SU-DHL-6 (cell line): ENCODE data around the gene SPOCK3.

ENCODE experiments used
- H2AFZ ChIP-seq: fragments of 200-600 bp; sonication (generic); 2 replicates; pipeline ENCODE4 v1.6.1; 2014; ENCODE audit warnings: low read depth, mild to moderate bottlenecking, moderate library complexity, mixed read lengths, antibody characterized with exemption, low read length; ENCODE audit not compliant: severe bottlenecking
- H3F3A ChIP-seq: fragments of 200-600 bp; shearing (Covaris generic); 2 replicates; pipeline ENCODE4 v1.6.0; 2016; ENCODE audit warnings: antibody characterized with exemption, mild to moderate bottlenecking; ENCODE audit not compliant: insufficient read depth
- H3K27ac ChIP-seq: fragments of 200-600 bp; sonication (generic); 2 replicates; pipeline ENCODE4 v1.5.1; 2016; ENCODE audit warnings: low read depth, mild to moderate bottlenecking, low read length, moderate library complexity, mixed read lengths
- H3K27me3 ChIP-seq: fragments of 200-600 bp; sonication (generic), shearing (Covaris generic); 2 replicates; pipeline ENCODE4 v1.6.0; 2014; ENCODE audit warnings: mild to moderate bottlenecking, low read length
- H3K36me3 ChIP-seq: fragments of 200-600 bp; sonication (generic); 2 replicates; pipeline ENCODE4 v1.6.1; 2014; ENCODE audit warnings: mild to moderate bottlenecking, low read length, mixed read lengths
- H3K4me2 ChIP-seq: fragments of 300-600, 200-600 bp; shearing (Covaris generic), sonication (generic); 2 replicates; pipeline ENCODE4 v1.6.0; 2014; ENCODE audit warnings: low read length, low read depth, mild to moderate bottlenecking; ENCODE audit not compliant: poor library complexity, severe bottlenecking
- H3K4me3 ChIP-seq: fragments of 200-600 bp; sonication (generic); 2 replicates; pipeline ENCODE4 v1.5.1; 2014; ENCODE audit warnings: antibody characterized with exemption, low read length, mild to moderate bottlenecking, mixed read lengths; ENCODE audit not compliant: insufficient read depth, poor library complexity, severe bottlenecking
- H3K79me2 ChIP-seq: fragments of 200-600 bp; sonication (generic); 2 replicates; pipeline ENCODE4 v1.6.1; 2014; ENCODE audit warnings: mild to moderate bottlenecking, low read length, moderate library complexity; ENCODE audit not compliant: insufficient read depth
- H3K9ac ChIP-seq: fragments of 200-600 bp; sonication (generic); 2 replicates; pipeline ENCODE4 v1.7.0; 2014; ENCODE audit warnings: mild to moderate bottlenecking, low read length
- H3K9me2 ChIP-seq: fragments of 200-600 bp; sonication (generic); replicated peaks from 2 replicates; pipeline ENCODE4 v1.6.1; 2014; ENCODE audit warnings: low read length; ENCODE audit not compliant: insufficient read depth
- H3K9me3 ChIP-seq: fragments of 200-600 bp; sonication (generic); 2 replicates; pipeline ENCODE4 v1.6.1; 2014; ENCODE audit warnings: low read length, mixed read lengths; ENCODE audit not compliant: insufficient read depth
- H4K20me1 ChIP-seq: fragments of 200-600 bp; sonication (generic); 2 replicates; pipeline ENCODE4 v1.6.1; 2014; ENCODE audit warnings: low read depth, mild to moderate bottlenecking, antibody characterized with exemption, low read length, moderate library complexity, mixed read lengths
- CTCF ChIP-seq: fragments of 200-600 bp; sonication (generic); IDR thresholded peaks from one replicate; pipeline ENCODE4 v1.5.1; 2017; ENCODE audit warnings: antibody characterized with exemption, mild to moderate bottlenecking, low read length, moderate library complexity; ENCODE audit not compliant: insufficient read depth, poor library complexity, severe bottlenecking
- EZH2phosphoT487 ChIP-seq: fragments of 200-600 bp; sonication (generic), shearing (Covaris generic); conservative IDR thresholded peaks from 2 replicates; pipeline ENCODE4 v1.6.1; 2018; ENCODE audit warnings: mild to moderate bottlenecking, antibody characterized with exemption, low read length, moderate library complexity, mixed read lengths

SPOCK3 gene

GRCh38 chr4:167105857-167106256, 128.4 kb downstream of the SPOCK3 start:
- TF ChIP-seq EZH2phosphoT487 = no peak
- no peak for TF ChIP-seq CTCF
- Histone ChIP-seq H3K4me3 (no peak overlapping the region), H3K9ac (no peak overlapping the region), H3K4me2 (no peak overlapping the region), H3K36me3 (no peaks in the 10 kb centered on the region), H3K9me2 (no peaks in the 10 kb centered on the region), H4K20me1 (no peaks in the 10 kb centered on the region), H3K27me3 (no peaks in the 10 kb centered on the region), H3K79me2 (no peaks in the 10 kb centered on the region), H3K27ac (no peak overlapping the region), H2AFZ (no peak overlapping the region), H3K9me3 (no peaks in the 10 kb centered on the region), H3F3A (no peaks in the 10 kb centered on the region)

GRCh38 chr4:167102475-167102874, 131.8 kb downstream of the SPOCK3 start:
- Histone ChIP-seq H3K9me3 (no peaks in the 10 kb centered on the region), H4K20me1 (no peaks in the 10 kb centered on the region)
- TF ChIP-seq EZH2phosphoT487 = no peak
- no peak for TF ChIP-seq CTCF

GRCh38 chr4:167101035-167101434, 133.3 kb downstream of the SPOCK3 start:
- H3F3A ChIP-seq = no peaks in the 10 kb centered on the region
- no peak for TF ChIP-seq EZH2phosphoT487
- TF ChIP-seq CTCF = no peak

More at GRCh38 chr4:167102475-167102874, 131.8 kb downstream of the SPOCK3 start:
- H3K4me3 ChIP-seq = no peak overlapping the region
- no peak overlapping the region for H3K27ac ChIP-seq
- no peaks in the 10 kb centered on the region for H3K36me3 ChIP-seq
- H3K27me3 ChIP-seq = no peaks in the 10 kb centered on the region
- no peak overlapping the region for H3K9ac ChIP-seq
- no peak overlapping the region for H2AFZ ChIP-seq
- no peaks in the 10 kb centered on the region for H3K79me2 ChIP-seq
- H3K4me2 ChIP-seq = no peak overlapping the region
- H3F3A ChIP-seq = no peaks in the 10 kb centered on the region
- no peaks in the 10 kb centered on the region for H3K9me2 ChIP-seq

GRCh38 chr4:167100120-167100519, 134.2 kb downstream of the SPOCK3 start:
- H3K4me3 ChIP-seq = no peak overlapping the region
- no peaks in the 10 kb centered on the region for H3K79me2 ChIP-seq
- no peak overlapping the region for H3K9ac ChIP-seq
- H3K36me3 ChIP-seq = no peaks in the 10 kb centered on the region
- TF ChIP-seq EZH2phosphoT487 (no peak), CTCF (no peak)
- H3F3A ChIP-seq = no peaks in the 10 kb centered on the region
- H3K9me3 ChIP-seq = no peaks in the 10 kb centered on the region
- H3K27me3 ChIP-seq = no peaks in the 10 kb centered on the region
- H3K9me2 ChIP-seq = no peaks in the 10 kb centered on the region
- no peaks in the 10 kb centered on the region for H4K20me1 ChIP-seq
- no peak overlapping the region for H3K27ac ChIP-seq
- H3K4me2 ChIP-seq = no peak overlapping the region
- no peak overlapping the region for H2AFZ ChIP-seq

More at GRCh38 chr4:167101035-167101434, 133.3 kb downstream of the SPOCK3 start:
- Histone ChIP-seq H3K4me3 (no peak overlapping the region), H3K4me2 (no peak overlapping the region), H3K36me3 (no peaks in the 10 kb centered on the region), H3K27ac (no peak overlapping the region), H3K9ac (no peak overlapping the region), H4K20me1 (no peaks in the 10 kb centered on the region), H3K9me3 (no peaks in the 10 kb centered on the region), H3K79me2 (no peaks in the 10 kb centered on the region), H3K9me2 (no peaks in the 10 kb centered on the region), H2AFZ (no peak overlapping the region), H3K27me3 (no peaks in the 10 kb centered on the region)
